H1 (cell line): ENCODE results near the gene CDC42EP4. TPM values are rescaled to one million over a fixed set of nuclear protein-coding genes. Genes with fewer than 3 reads are reported as not detected.

Experiments used
- ATF3 ChIP-seq: IDR thresholded peaks from 2 replicates; pipeline ENCODE4 v1.6.1; 2011; ENCODE audit warnings: low read depth, mild to moderate bottlenecking, low read length; ENCODE audit not compliant: insufficient read depth
- CREB1 ChIP-seq: IDR thresholded peaks from 2 replicates; pipeline ENCODE4 v1.6.1; 2012; ENCODE audit warnings: inconsistent platforms
- E2F6 ChIP-seq: IDR thresholded peaks from 2 replicates; pipeline ENCODE4 v1.6.1; 2012; ENCODE audit warnings: inconsistent platforms
- EGR1 ChIP-seq: IDR thresholded peaks from 2 replicates; pipeline ENCODE4 v1.6.1; 2011; ENCODE audit warnings: low read depth, low read length, borderline replicate concordance
- JUND ChIP-seq: IDR thresholded peaks from 2 replicates; pipeline ENCODE4 v1.6.1; 2011; ENCODE audit warnings: mild to moderate bottlenecking, improper control_type of control experiment, low read length
- MAFK ChIP-seq: IDR thresholded peaks from 2 replicates; pipeline ENCODE4 v1.6.1; 2012; ENCODE audit warnings: low read depth, mild to moderate bottlenecking, improper control_type of control experiment, low read length
- PHF8 ChIP-seq: fragments of 200-600 bp; sonication (generic); conservative IDR thresholded peaks from 2 replicates; pipeline ENCODE4 v1.7.1; 2012; ENCODE audit warnings: low read depth, mild to moderate bottlenecking, inconsistent platforms, low read length, moderate library complexity
- RBBP5 ChIP-seq: IDR thresholded peaks from 2 replicates; pipeline ENCODE4 v1.7.1; 2012; ENCODE audit warnings: low read depth, mild to moderate bottlenecking, inconsistent platforms, low read length, moderate library complexity, borderline replicate concordance
- SRF ChIP-seq: IDR thresholded peaks from 2 replicates; pipeline ENCODE4 v1.6.1; 2011; ENCODE audit warnings: mild to moderate bottlenecking, low read depth, low read length, moderate library complexity
- TBP ChIP-seq: IDR thresholded peaks from 2 replicates; pipeline ENCODE4 v1.6.1; 2011; ENCODE audit warnings: low read depth, low read length, improper control_type of control experiment
- YY1 ChIP-seq: IDR thresholded peaks from 2 replicates; pipeline ENCODE4 v1.6.1; 2011; ENCODE audit warnings: low read depth, mild to moderate bottlenecking, low read length
- polyA plus RNA-seq, 7 experiments: library from polyadenylated mRNA; depleted of rRNA in 3 of 7; stranded (reverse) in 5 of 7; unstranded in 2 of 7; fragments of >200 nt in 5 of 7; fragments of 200-250 nt in 2 of 7; gene quantifications; 1 replicate in 5 of 7; 2 replicates in 1 of 7; 4 replicates in 1 of 7; pipeline versions ENCODE4 v1.2.1 to v1.2.3, GENCODE V29; 2011 to 2013; ENCODE audit warnings: missing spikeins in 2 of 7, mixed read lengths in 2 of 7
- total RNA-seq: library from RNA; stranded (reverse); fragmentation: NEBNext Ultra II Directional; extraction: Animal tissue kit (Norgen Biotek cat#: 25700); gene quantifications from 2 replicates; pipeline ENCODE4 v1.2.1, GENCODE V29; 2021

Gene CDC42EP4
- total and polyA plus RNA-seq, 2 of the 8 experiments (the other 6 are each of a cell fraction or from before 2014, with no cell fraction given): 8.8 to 12.6 TPM

GRCh38 chr17:73290399-73291259 is 21.2 kb downstream of the CDC42EP4 start (continued):
- TF ChIP-seq RBBP5 (no peak), CREB1 (no peak), JUND (no peak), ATF3 (no peak), TBP (no peak), EGR1 (no peak), E2F6 (no peak), YY1 (no peak), SRF (no peak), MAFK (no peak), PHF8 (no peak)
- TF ChIP-seq, all 59 proteins: peak for 0
